Bone marrow (tissue), 2 donors: Measurements from ENCODE around the gene LEMD2.

Source experiments
- DNase-seq, 2 donors: peaks; one replicate each; lab custom pipeline; 2025; lab: John Stamatoyannopoulos, UW

LEMD2 gene

GRCh38 chr6:33756211-33756954 lies 32.5 kb downstream of the LEMD2 start:
- DNase-seq = no peak

GRCh38 chr6:33755070-33755869 lies 33.7 kb downstream of the LEMD2 start:
- DNase-seq = no peak

DNA sequence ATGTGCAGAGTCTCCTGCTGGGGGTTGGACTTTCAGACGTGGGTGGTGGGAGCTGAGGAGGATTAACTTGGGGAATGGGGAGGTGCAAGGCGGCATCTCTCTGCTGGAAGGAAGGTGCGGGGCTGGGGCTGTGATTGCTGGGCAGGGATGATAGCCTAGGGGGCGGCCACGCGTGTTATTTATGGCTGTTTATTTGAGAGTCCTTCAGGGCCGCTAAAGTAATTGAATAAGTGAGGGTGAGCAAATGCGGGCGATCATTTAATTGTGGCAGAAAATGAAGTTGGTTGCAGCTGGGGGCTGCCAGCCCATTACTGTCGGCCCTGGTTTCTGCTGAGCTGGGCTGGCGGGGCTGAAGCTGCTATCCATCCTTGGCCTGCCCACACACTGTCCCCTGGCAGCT lies 34.7 kb downstream of the LEMD2 start:
- no peak for DNase-seq

GRCh38 chr6:33752646-33753015 lies 36.3 kb downstream of the LEMD2 start:
- no peak for DNase-seq

DNA sequence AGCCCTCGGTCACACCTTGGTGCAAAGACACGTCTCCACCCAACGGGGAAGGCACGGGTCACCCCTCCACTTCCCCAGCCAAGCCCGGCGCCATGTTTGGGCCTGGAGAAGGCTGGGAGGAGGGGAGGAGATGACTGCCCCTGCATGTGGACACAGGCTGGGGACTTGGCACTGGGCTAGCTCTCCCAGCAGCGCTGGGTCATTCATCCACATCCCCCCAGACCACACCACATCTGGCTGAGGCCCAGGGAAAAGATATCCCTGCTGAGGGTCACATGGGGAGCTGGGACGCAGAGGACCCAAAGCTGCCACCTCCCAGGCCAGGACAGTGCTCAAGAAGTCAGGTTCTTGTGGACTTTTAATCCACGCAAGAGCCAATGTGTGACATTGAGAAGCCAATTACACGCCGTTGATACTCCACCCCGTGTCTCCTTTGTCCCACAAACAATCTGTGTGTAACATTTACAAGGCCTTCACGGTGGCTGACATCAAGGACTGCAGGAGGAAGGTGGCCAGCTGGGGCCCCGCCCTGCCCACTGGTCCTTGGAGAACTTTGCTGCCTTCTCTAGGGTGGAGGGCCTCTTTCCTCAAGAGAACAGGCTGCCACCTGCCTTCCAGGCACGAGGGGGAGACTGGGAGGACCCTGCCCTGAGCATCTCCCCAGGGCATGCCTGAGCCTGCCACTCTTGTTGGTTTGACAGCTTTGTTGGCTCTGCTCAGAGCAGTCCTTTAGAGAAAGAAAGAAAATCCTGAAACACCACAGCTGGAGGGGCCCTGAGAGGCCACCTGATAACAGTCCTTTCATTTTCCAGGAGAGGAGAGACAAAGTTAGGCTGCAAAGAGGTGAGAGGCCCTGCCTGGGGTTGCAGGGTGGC lies 36.9 kb downstream of the LEMD2 start:
- DNase-seq = no peak

DNA sequence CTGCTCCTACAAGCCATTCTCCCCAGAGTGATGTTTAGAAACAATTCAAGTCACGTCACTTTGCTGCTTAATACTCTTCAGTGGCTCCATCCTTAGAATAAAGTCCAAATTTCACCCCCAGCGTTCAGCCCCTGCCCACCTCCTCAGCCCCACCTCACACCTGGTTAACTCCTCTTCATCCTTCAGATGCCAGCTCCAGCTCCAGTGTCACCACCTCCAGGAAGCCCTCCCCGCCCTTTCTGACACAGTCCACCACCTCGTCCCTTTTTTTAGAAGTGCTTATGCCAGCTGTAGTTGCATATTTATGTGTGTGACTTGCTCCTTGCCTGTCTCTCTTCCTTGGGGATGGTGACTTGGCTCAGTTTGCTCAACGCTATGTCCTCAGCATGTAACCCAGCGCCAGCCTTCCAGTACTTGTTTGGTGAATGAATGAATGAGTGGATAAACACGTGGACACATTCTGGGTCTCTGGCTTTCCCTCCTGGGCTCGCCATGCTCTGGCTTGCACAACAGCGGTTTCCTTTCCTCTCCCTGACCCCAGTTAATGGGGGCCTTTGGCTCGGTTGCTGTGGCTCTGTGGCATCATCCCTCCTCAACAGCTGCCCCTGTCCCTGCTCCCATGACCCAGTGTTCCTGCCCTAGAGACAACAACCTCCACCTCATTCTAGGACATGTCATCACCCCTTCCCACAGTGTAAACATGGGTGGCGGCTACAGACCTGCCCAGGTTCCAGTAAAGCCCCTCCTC lies 38.5 kb downstream of the LEMD2 start:
- no peak for DNase-seq

GRCh38 chr6:33749401-33749800 lies 39.5 kb downstream of the LEMD2 start:
- DNase-seq = no peak

- no peak for DNase-seq
These were observed 40.1 kb downstream of the LEMD2 start for GRCh38 chr6:33748841-33749240.

DNA sequence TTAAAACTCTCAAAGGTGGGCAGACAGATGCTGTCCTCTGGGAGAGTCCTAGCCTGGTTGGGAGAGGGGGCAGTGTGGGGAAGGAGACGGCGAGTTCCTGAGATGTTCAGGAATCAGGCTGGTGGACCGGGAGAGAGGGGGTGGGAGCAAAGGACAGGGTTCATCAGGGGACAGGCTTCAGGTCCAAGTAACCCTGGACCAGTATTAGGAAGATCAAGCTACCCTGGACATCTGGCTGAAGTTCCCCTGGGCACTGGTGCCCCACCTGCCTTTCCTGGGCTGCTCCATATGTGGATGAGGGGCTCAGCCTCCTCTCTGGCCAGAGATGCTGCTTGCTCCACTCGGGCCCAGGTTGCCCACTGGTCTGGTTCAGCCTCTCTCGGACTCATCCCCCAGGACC lies 41.1 kb downstream of the LEMD2 start:
- no peak for DNase-seq

DNA sequence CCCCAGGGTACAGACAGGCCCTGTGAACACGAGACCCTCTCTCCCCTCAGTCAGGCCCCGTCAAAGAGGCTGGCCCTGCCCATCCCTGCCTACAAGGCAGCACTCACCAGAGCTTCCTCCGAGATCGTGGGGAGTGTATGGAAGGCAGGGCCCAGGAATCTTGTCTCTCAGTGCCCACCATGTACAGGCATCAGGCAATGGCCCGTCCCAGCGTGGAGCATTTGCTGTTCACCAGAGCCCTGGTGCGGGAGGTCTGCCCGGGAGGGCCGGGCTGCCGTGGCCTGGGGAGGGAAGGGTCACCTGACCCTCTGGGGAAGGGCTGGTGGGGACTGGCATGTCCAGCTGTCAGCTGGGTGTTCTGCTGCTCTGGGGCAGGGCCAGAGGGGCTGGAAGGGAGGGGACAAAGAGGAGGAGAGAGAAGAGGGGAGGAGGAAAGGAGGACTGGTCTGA lies 42.3 kb downstream of the LEMD2 start, which contains the start of gene IP6K3:
Gene IP6K3 (minus strand): TSS at position 255 of the 450 bp plus-strand sequence. CDS start 11,429 bp downstream, outside the sequence.
- no peak for DNase-seq

GRCh38 chr6:33746036-33746600 lies 42.8 kb downstream of the LEMD2 start:
- DNase-seq = no peak

DNA sequence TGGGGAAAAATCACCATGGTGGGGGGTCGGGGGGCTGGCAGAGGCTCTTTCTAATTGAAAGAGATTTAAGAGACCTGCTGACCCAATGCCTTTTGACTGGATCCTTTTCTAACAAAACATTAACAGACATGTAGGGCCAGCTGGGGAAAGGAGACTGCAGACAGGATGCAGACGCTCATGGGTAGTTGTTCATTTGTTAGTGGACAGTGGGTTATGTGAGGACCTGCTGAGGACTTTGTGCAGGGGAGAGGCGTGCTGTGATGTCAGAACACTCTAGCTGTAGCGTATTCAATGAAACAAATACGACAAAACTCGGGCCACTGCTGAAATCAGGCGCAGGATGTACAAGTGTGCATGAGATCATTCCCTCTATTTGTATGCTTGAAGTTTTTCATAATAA lies 43.4 kb downstream of the LEMD2 start:
- DNase-seq = no peak

GRCh38 chr6:33744895-33745546 lies 43.9 kb downstream of the LEMD2 start:
- no peak for DNase-seq

- DNase-seq = peak; percentile 29 to 63
These were observed 44.7 kb downstream of the LEMD2 start for GRCh38 chr6:33744001-33744848.

DNA sequence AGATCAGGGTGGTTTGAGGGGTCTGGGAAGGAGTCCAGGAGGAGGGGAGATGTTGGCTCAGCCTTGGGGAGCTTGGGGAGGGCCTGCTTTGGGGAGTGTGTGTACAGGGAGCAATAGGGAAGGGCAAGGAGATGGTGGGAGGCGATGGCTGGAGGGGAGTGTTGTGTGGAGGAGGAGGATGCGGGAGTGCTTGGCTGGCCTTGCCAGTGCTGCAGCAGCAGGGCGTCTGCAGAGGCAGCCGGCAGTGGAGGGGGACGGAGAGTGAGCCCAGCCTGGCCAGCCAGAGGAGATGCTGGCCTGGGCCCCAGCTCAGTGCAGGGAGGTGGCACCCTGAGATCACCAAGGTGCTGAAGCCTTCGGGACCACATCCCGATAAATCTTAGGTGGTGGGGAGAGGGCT lies 46.1 kb downstream of the LEMD2 start:
- DNase-seq = no peak

DNA sequence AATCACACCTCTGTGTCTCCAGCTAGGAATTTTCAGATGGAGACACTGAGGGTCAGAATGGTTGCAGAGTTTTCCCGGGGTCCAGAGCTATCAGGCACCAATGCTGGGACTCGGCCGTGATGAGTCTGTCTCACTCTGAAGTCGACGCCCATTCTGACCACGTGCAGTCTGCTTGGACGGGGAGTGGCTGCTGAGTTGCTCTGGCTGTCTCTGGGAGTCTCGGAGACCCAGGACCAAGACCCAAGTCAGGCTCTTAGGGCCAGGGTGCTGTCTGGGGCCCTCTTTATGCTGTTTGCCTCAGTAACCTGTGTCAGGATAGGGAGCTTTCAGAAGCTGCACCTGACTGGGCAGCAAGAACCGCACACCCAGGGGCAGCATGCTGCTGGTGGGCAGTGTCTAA lies 46.8 kb downstream of the LEMD2 start:
- DNase-seq = no peak

DNA sequence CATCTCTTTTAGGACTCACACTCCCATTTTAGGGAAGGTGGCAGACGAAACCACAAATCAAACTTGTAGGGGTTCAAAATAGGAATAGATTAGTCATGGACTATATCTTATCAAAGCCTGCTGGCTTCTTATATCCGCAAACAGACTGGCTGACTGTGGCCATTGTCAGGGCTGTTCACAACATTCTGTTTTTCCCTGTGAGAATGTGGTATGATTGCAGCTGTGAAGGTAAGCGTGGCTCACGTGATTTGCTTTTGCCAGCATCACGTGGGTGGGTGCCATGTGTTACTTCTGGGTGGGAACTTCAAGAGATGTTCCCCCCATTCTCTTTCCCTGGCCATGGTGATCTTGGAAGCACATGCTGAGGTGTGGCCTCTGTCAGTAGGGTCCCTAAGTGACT lies 48.1 kb downstream of the LEMD2 start:
- DNase-seq = no peak

- no peak for DNase-seq
These were observed 48.7 kb downstream of the LEMD2 start for GRCh38 chr6:33740204-33740608.

DNA sequence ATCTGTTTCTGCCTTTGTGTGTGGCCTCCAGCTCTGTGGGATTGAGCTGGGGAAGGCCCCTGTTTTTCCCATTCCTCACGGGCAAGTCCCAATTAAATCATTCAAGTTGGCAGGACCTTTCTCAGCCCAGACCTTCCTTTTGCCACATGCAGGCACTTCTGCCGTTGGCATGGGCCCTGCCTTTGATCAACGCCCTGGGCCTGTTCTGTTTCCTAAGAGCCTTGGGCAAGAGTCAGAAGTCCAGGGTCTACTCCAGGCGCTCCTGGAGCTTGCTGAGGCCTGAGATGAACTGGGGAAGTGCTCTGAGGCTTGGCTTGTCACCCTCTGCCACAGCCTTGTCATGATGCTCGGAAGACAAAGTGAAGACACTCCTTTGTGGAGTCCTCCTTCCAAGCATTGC lies 49.4 kb downstream of the LEMD2 start:
- no peak for DNase-seq

DNA sequence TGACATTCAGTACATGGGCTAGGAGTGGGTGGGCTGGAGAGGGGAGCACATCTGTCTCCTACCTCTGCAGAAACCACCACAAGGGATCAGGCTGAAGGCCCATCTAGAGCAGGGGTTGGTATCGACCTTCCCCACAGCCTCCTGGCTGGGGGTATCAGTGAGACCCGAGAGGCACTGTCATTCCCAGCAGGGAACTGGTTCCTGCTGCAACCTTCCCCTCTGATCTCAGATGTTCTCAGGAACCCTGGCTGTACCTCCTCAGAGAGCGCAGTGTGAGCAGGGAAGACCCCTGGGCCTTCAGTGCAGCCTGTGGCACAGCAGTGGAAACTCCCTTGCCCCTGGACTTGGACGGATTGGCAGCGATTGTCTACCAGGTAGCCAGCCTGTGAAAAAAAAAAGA lies 50.1 kb downstream of the LEMD2 start:
- DNase-seq = no peak
